ENCODE results near the gene ACADVL.
"Not testable (repeated sequence)": the region's sequence is repeated elsewhere in the genome, so short reads cannot be mapped to it uniquely, and the experiment has no call there.

ACADVL gene

GRCh38 chr17:7219812-7220592, at the start of gene ACADVL, which contains the start of gene DLG4:
Gene ACADVL (plus strand): TSS chr17:7219938. CDS start chr17:7219985, 47 bp downstream.
Gene DLG4 (minus strand): TSS chr17:7219836.
- TF ChIP-seq CTCF (IDR thresholded peaks at IDR 0.05; ENCODE audit: low read length) (no peak), EZH2 (IDR thresholded peaks at IDR 0.05; ENCODE audit: borderline replicate concordance, low read length) (no peak)
- Histone ChIP-seq H3K4me3 (ENCODE audit: low read depth, low read length, poor library complexity, severe bottlenecking) (peak within 1 kb of the TSS; percentile 83), H3K27ac (ENCODE audit: low read depth, low read length, poor library complexity, severe bottlenecking) (peak within 1 kb of the TSS; percentile 78), H3K27me3 (ENCODE audit: insufficient read depth, low read length) (no peaks in the 10 kb centered on the region), H3F3A (ENCODE audit: insufficient read depth, low read length) (no peaks in the 10 kb centered on the region), H4K20me1 (ENCODE audit: insufficient read depth, low read length) (no peaks in the 10 kb centered on the region), H3K79me2 (ENCODE audit: insufficient read depth, low read length) (no peaks in the 10 kb centered on the region), H3K9ac (ENCODE audit: low read length) (peak within 1 kb of the TSS; percentile 87), H3K9me3 (ENCODE audit: low read length) (no peaks in the 10 kb centered on the region), H3K9me2 (ENCODE audit: low read depth, low read length) (no peaks in the 10 kb centered on the region), H3K4me1 (ENCODE audit: insufficient read depth, low read length, severe bottlenecking) (peaks cover 27% of the 10 kb centered on the region), H3K36me3 (ENCODE audit: insufficient read depth, low read length) (peaks cover 36% of the 10 kb centered on the region), H3K4me2 (ENCODE audit: low read length) (peak within 1 kb of the TSS; percentile 97), H2AFZ (ENCODE audit: low read length) (no peak within 1 kb of the TSS)

- not testable (repeated sequence) for H3K36me3 ChIP-seq (ENCODE audit: insufficient read depth, low read length); H3K4me3 ChIP-seq (ENCODE audit: low read depth, low read length, poor library complexity, severe bottlenecking); H2AFZ ChIP-seq (ENCODE audit: low read length); H3K79me2 ChIP-seq (ENCODE audit: insufficient read depth, low read length); H3K27ac ChIP-seq (ENCODE audit: low read depth, low read length, poor library complexity, severe bottlenecking); H3K9ac ChIP-seq (ENCODE audit: low read length); H3F3A ChIP-seq (ENCODE audit: insufficient read depth, low read length); H3K4me2 ChIP-seq (ENCODE audit: low read length); H3K9me3 ChIP-seq (ENCODE audit: low read length); H3K27me3 ChIP-seq (ENCODE audit: insufficient read depth, low read length); H3K4me1 ChIP-seq (ENCODE audit: insufficient read depth, low read length, severe bottlenecking); H4K20me1 ChIP-seq (ENCODE audit: insufficient read depth, low read length); H3K9me2 ChIP-seq (ENCODE audit: low read depth, low read length)
These were observed 47.1 kb upstream of the ACADVL start for GRCh38 chr17:7172522-7173191.

GRCh38 chr17:7173687-7174602, 45.8 kb upstream of the ACADVL start:
- Histone ChIP-seq H2AFZ (ENCODE audit: low read length) (no peak overlapping the region), H3K79me2 (ENCODE audit: insufficient read depth, low read length) (no peaks in the 10 kb centered on the region), H3K9ac (ENCODE audit: low read length) (no peak overlapping the region), H3F3A (ENCODE audit: insufficient read depth, low read length) (no peaks in the 10 kb centered on the region), H3K27ac (ENCODE audit: low read depth, low read length, poor library complexity, severe bottlenecking) (no peak overlapping the region), H3K4me2 (ENCODE audit: low read length) (no peak overlapping the region), H3K4me1 (ENCODE audit: insufficient read depth, low read length, severe bottlenecking) (peaks cover 4% of the 10 kb centered on the region), H3K4me3 (ENCODE audit: low read depth, low read length, poor library complexity, severe bottlenecking) (no peak overlapping the region), H3K9me3 (ENCODE audit: low read length) (no peaks in the 10 kb centered on the region; the same call in 1 of the 2 replicates), H3K27me3 (ENCODE audit: insufficient read depth, low read length) (no peaks in the 10 kb centered on the region; the same call in 1 of the 2 replicates), H4K20me1 (ENCODE audit: insufficient read depth, low read length) (no peaks in the 10 kb centered on the region), H3K36me3 (ENCODE audit: insufficient read depth, low read length) (no peaks in the 10 kb centered on the region), H3K9me2 (ENCODE audit: low read depth, low read length) (no peaks in the 10 kb centered on the region)
- no peak for TF ChIP-seq CTCF (IDR thresholded peaks at IDR 0.05; ENCODE audit: low read length)
- TF ChIP-seq EZH2 (IDR thresholded peaks at IDR 0.05; ENCODE audit: borderline replicate concordance, low read length) = no peak

All from OCI-LY1 (cell line).